HEK293T (cell line): ENCODE data around the gene PLXNA2.

Source experiments
- CTCF ChIA-PET: fragments of 350-600 bp; formaldehyde crosslinking; extraction: SDS; loops from one replicate; lab custom pipeline; 2021; ENCODE audit warnings: antibody characterized with exemption, inconsistent platforms; lab: Yijun Ruan, JAX
- POLR2A ChIA-PET: fragments of 350-600 bp; formaldehyde crosslinking; extraction: SDS; loops from one replicate; lab custom pipeline; 2020; ENCODE audit warnings: antibody characterized with exemption, inconsistent platforms; lab: Yijun Ruan, JAX
- DNase-seq: peaks from one replicate; pipeline ENCODE4 v3.0.0; 2012; ENCODE audit warnings: mixed read lengths; ENCODE audit errors: extremely low spot score
- ARNT ChIP-seq: fragments of 450-650 bp; IDR thresholded peaks from 2 replicates; pipeline ENCODE4 v1.6.1; 2017; ENCODE audit warnings: mild to moderate bottlenecking
- BHLHE40 ChIP-seq: fragments of 450-650 bp; IDR thresholded peaks from 2 replicates; pipeline ENCODE4 v1.6.1; 2016; ENCODE audit warnings: mild to moderate bottlenecking, moderate library complexity, borderline replicate concordance
- CTBP1 ChIP-seq: fragments of 450-650 bp; IDR thresholded peaks from 2 replicates; pipeline ENCODE4 v1.6.1; 2016; ENCODE audit warnings: borderline replicate concordance
- ELF4 ChIP-seq: fragments of 450-650 bp; IDR thresholded peaks from 2 replicates; pipeline ENCODE4 v1.6.1; 2017; ENCODE audit warnings: antibody characterized with exemption
- FOXA1 ChIP-seq: fragments of 450-650 bp; IDR thresholded peaks from 2 replicates; pipeline ENCODE4 v1.6.1; 2016; ENCODE audit warnings: mild to moderate bottlenecking
- FOXK2 ChIP-seq: fragments of 450-650 bp; IDR thresholded peaks from 2 replicates; pipeline ENCODE4 v1.6.1; 2016; ENCODE audit warnings: mild to moderate bottlenecking
- FOXM1 ChIP-seq: fragments of 450-650 bp; IDR thresholded peaks from 2 replicates; pipeline ENCODE4 v1.6.1; 2017; ENCODE audit warnings: mild to moderate bottlenecking, borderline replicate concordance
- HDGF ChIP-seq: fragments of 450-650 bp; IDR thresholded peaks from 2 replicates; pipeline ENCODE4 v1.6.1; 2017; ENCODE audit warnings: antibody characterized with exemption, borderline replicate concordance
- L3MBTL2 ChIP-seq: fragments of 450-650 bp; conservative IDR thresholded peaks from 2 replicates; pipeline ENCODE4 v1.6.1; 2016; ENCODE audit warnings: mild to moderate bottlenecking
- LEF1 ChIP-seq: fragments of 450-650 bp; IDR thresholded peaks from 2 replicates; pipeline ENCODE4 v1.6.1; 2017; ENCODE audit warnings: mild to moderate bottlenecking, borderline replicate concordance
- NFRKB ChIP-seq: fragments of 450-650 bp; IDR thresholded peaks from 2 replicates; pipeline ENCODE4 v1.6.1; 2016; ENCODE audit warnings: mild to moderate bottlenecking, moderate library complexity
- SP1 ChIP-seq: fragments of 450-650 bp; IDR thresholded peaks from 2 replicates; pipeline ENCODE4 v1.6.1; 2017
- SUZ12 ChIP-seq: fragments of 450-650 bp; IDR thresholded peaks from 2 replicates; pipeline ENCODE4 v1.6.1; 2016; ENCODE audit warnings: mild to moderate bottlenecking
- TARDBP ChIP-seq: fragments of 450-650 bp; IDR thresholded peaks from 2 replicates; pipeline ENCODE4 v1.6.1; 2016
- ZNF384 ChIP-seq: fragments of 450-650 bp; IDR thresholded peaks from 2 replicates; pipeline ENCODE4 v1.6.1; 2016
- TF ChIP-seq, protein P1 (sequence below): fragments of 450-650 bp; IDR thresholded peaks from 2 replicates; pipeline ENCODE4 v1.6.1; 2016

The PLXNA2 gene

DNA sequence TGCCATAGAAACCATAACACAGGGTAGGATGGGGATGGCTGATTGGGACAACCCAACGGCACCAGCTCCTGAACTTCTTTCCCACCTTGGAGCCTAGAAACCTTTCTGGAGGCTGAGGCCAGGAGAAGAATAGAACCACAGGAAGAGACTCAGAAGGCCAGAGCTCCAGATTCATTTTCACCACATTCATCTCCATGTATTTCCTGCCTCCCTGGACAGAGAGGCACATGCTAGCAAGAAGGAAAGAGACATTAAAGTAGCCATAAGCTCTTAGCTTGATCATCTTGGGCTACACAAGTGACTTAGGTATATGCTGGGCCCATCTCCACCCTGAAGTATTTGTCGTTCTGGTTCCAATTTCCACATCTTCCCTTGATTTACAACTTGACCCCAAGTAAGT lies 44.1 kb downstream of the PLXNA2 start:
- no peak for DNase-seq
- ChIA-PET POLR2A (no interaction called here), CTCF (interaction anchor here (1.4 kb wide), 1 partner anchor 38 kb away, joined by 4 read pairs; no protein-coding TSS in a partner anchor)
- TF ChIP-seq HDGF (no peak), FOXK2 (no peak), ARNT (no peak), LEF1 (no peak), CTBP1 (no peak), L3MBTL2 (no peak), TARDBP (no peak), SUZ12 (no peak), ZNF384 (no peak), FOXM1 (no peak), FOXA1 (no peak), SP1 (no peak), ELF4 (no peak)
- TF ChIP-seq, protein P1, sequence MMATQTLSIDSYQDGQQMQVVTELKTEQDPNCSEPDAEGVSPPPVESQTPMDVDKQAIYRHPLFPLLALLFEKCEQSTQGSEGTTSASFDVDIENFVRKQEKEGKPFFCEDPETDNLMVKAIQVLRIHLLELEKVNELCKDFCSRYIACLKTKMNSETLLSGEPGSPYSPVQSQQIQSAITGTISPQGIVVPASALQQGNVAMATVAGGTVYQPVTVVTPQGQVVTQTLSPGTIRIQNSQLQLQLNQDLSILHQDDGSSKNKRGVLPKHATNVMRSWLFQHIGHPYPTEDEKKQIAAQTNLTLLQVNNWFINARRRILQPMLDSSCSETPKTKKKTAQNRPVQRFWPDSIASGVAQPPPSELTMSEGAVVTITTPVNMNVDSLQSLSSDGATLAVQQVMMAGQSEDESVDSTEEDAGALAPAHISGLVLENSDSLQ = no peak

- DNase-seq = no peak
- ChIA-PET POLR2A (no interaction called here), CTCF (interaction anchor here (0.6 to 1.5 kb wide), 3 partner anchors 27 to 172 kb away, joined by 3 to 6 read pairs (median 4); no protein-coding TSS in a partner anchor)
- TF ChIP-seq FOXM1 (no peak), HDGF (no peak), ARNT (no peak), CTBP1 (no peak), ZNF384 (no peak), SUZ12 (no peak), NFRKB (no peak), LEF1 (no peak)
- TF ChIP-seq, protein P1 = no peak
These were observed 45.9 kb downstream of the PLXNA2 start for GRCh38 chr1:208198236-208198635.

DNA sequence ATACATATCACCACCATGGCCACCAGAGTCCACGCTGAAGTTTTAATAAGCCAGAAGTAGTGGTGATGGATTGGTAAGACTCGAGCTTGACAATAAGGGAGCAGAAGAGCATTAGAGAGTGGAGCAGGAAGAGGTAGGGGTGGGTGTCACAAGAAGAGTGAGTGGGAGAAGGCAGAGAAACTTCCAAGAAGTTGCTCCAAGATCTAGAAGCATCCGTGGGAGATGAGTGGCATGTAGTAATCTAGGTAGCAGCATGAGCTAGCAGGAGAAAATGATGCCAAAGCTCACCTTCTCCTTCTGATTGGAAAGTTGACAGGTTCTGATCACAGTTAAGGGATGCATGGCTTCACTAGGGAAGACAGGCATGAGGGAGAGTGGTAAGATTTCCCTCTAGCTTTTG lies 49.2 kb downstream of the PLXNA2 start:
- POLR2A ChIA-PET = no interaction called here
- TF ChIP-seq TARDBP (no peak), CTBP1 (no peak), ELF4 (no peak), HDGF (no peak), SP1 (no peak), BHLHE40 (no peak), LEF1 (no peak), FOXA1 (no peak), ZNF384 (no peak), ARNT (no peak), SUZ12 (no peak), NFRKB (no peak), FOXK2 (no peak), FOXM1 (no peak), L3MBTL2 (no peak)
- TF ChIP-seq, protein P1 = no peak
- DNase-seq = no peak
- CTCF ChIA-PET = interaction anchor here (0.7 kb wide), 1 partner anchor 10 kb away, joined by 4 read pairs; no protein-coding TSS in a partner anchor

DNA sequence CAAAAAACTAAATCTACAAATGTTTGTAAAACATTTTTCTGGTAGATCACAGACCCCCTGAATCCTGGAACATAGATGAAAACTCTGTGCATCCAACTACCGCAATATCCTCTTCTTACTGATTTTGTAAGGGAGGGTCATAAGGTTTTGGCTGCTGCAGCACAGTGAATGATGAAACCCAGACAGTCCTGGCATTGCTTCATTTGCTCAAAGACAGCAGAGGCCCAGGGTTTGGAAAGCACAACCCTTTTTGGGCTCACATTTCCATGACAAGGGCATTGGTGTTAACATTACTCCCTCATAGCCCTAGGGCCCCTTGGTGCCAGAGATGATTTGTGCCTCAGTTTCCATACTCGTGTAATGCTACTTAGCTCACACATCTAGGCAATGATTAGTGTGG lies 51.2 kb downstream of the PLXNA2 start:
- no peak for TF ChIP-seq TARDBP
- TF ChIP-seq L3MBTL2 = no peak
- TF ChIP-seq ELF4 = no peak
- no peak for TF ChIP-seq HDGF
- no peak for TF ChIP-seq SUZ12
- no peak for TF ChIP-seq FOXK2
- TF ChIP-seq ARNT = no peak
- no peak for TF ChIP-seq LEF1
- TF ChIP-seq ZNF384 = no peak
- TF ChIP-seq FOXM1 = no peak
- TF ChIP-seq BHLHE40 = no peak
- no peak for TF ChIP-seq NFRKB
- no peak for TF ChIP-seq CTBP1
- TF ChIP-seq, protein P1 = no peak
- TF ChIP-seq SP1 = no peak
- TF ChIP-seq FOXA1 = no peak
- no peak for DNase-seq
- POLR2A ChIA-PET = no interaction called here
- CTCF ChIA-PET = no interaction called here

DNA sequence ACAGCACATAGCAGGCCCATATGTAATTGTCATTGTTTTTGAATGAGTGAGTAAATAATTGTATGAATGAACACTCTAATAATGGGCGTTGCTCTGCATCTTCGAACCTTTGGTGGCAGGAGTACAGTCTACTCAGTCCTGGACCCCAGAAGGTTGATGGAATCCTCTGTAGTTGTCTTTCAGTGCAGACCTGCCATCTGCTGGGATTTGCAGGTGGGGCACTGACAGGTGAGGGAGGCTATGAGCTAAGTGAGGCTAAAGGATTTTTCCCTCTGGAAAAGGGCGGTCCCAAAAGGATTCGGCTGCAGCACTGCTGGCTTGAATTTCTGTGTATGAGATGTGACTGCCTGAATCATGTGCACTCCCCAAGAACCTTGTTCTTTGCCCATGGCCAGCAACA lies 53.4 kb downstream of the PLXNA2 start:
- DNase-seq = no peak
- CTCF ChIA-PET = interaction anchor here (0.6 kb wide), 2 partner anchors 12 to 13 kb away, joined by 3 to 6 read pairs; no protein-coding TSS in a partner anchor
- TF ChIP-seq FOXM1 (no peak), ZNF384 (no peak), SUZ12 (no peak), CTBP1 (no peak), LEF1 (no peak), ELF4 (no peak), ARNT (no peak), L3MBTL2 (no peak), BHLHE40 (no peak), FOXK2 (no peak), FOXA1 (no peak), TARDBP (no peak), SP1 (no peak)
- TF ChIP-seq, protein P1 = no peak
- POLR2A ChIA-PET = no interaction called here
